ENCODE measurements around the gene LENEP. TPM values are rescaled to one million over a fixed set of nuclear protein-coding genes. Genes with fewer than 3 reads are reported as not detected.

The LENEP gene
- polyA plus RNA-seq, 1 donor (not counting 4 experiments of a cell fraction or from before 2014, with no cell fraction given) = not detected

DNA sequence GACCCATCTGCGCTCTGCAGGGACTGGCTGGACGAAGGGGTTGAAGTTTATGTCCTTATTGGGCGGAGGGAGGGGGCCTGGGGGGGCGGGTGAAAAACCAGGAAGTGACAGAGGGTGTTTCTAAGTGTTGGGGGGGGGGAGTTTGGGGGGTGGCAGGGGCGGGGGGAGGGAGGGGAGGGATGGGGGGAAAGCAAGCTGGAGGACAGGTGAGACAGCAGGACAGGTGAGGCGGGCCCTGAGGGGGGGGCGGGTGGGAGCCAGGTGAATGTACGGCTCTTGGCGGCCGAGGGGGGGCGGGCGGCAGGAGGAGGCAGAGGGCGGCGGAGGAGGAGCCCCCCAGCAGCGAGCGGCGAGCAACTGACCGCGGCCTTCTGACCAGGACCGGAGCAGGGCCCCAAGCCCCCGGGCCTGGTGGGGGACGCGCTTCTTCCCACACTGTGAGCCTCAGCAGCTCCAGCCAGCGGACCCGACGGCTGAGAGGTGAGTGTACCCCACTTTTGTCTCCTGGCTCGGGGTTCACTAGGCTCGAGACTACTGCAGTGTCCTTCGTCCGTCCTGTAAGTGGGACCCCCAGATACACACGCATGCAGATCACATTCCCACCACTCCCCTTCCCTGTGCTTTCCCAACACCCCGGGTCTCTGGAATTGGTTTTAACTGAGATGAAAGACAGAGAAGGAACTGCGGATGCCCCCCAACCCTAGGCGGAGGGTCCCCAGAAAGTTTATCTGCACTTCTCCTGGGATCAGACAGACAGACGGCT lies 9.3 kb downstream of the LENEP start, which contains the start of gene ZBTB7B:
TSS of gene ZBTB7B (plus strand) at position 339 of the 763 bp plus-strand sequence. CDS start 11,859 bp downstream, outside the sequence.
- Histone ChIP-seq H3K36me3 (ENCODE audit: control insufficient read depth in 2 of 2, extremely low read depth in 1 of 2, insufficient read depth in 2 of 2, low read length in 2 of 2) (peaks cover 1 to 15% of the 10 kb centered on the region in 2 experiments), H3K79me2 (ENCODE audit: control insufficient read depth, insufficient read depth, low read length) (peaks cover 47% of the 10 kb centered on the region), H3K9ac (ENCODE audit: control insufficient read depth, extremely low read depth, insufficient read depth, low read length) (peak within 1 kb of the TSS; percentile 89), H2AFZ (ENCODE audit: control insufficient read depth, low read length) (peak within 1 kb of the TSS; percentile 90), H3K4me2 (ENCODE audit: control insufficient read depth, extremely low read depth, insufficient read depth, low read depth, low read length) (peak within 1 kb of the TSS; percentile 92), H3K4me3 (ENCODE audit: control insufficient read depth in 2 of 3, extremely low read depth in 1 of 3, insufficient read depth in 2 of 3, low read depth in 1 of 3, low read length in 3 of 3) (peak within 1 kb of the TSS; percentile 81 to 99 (median 87)), H3K9me3 (ENCODE audit: control insufficient read depth, low read depth, low read length) (no peaks in the 10 kb centered on the region), H3K27me3 (ENCODE audit: control insufficient read depth, extremely low read depth, insufficient read depth, low read length) (no peaks in the 10 kb centered on the region), H4K20me1 (ENCODE audit: control insufficient read depth, extremely low read depth, insufficient read depth, low read length) (no peaks in the 10 kb centered on the region), H3K9me1 (ENCODE audit: control insufficient read depth, extremely low read depth, insufficient read depth, low read length) (no peaks in the 10 kb centered on the region), H3K27ac (ENCODE audit: control insufficient read depth, insufficient read depth, low read length) (peak within 1 kb of the TSS; percentile 81), H3K4me1 (ENCODE audit: control insufficient read depth, extremely low read depth, insufficient read depth, low read length) (peaks cover 48% of the 10 kb centered on the region)
- DNase-seq (ENCODE audit: low read depth, low spot score) = no peak
- no peak for FAIRE-seq
- dilution Hi-C loops (cut with MboI; ENCODE audit: extremely low pct_ligation_motif_present, low sequenced_read_pairs) = no loop called here
- TF ChIP-seq EZH2 (IDR thresholded peaks at IDR 0.05; ENCODE audit: low read length) (no peak), CTCF (optimal IDR thresholded peaks at IDR 0.05 in 1 of 3, IDR thresholded peaks at IDR 0.05 in 1 of 3, conservative IDR thresholded peaks at IDR 0.05 in 1 of 3; ENCODE audit: extremely low read depth in 1 of 3, insufficient read depth in 2 of 3, low read length in 3 of 3) (no peak)

- FAIRE-seq (no peak), DNase-seq (ENCODE audit: low read depth, low spot score) (no peak)
- H2AFZ ChIP-seq (ENCODE audit: control insufficient read depth, low read length) = no peak overlapping the region
- no peaks in the 10 kb centered on the region for H4K20me1 ChIP-seq (ENCODE audit: control insufficient read depth, extremely low read depth, insufficient read depth, low read length)
- no peaks in the 10 kb centered on the region for H3K27me3 ChIP-seq (ENCODE audit: control insufficient read depth, extremely low read depth, insufficient read depth, low read length)
- H3K9me3 ChIP-seq (ENCODE audit: control insufficient read depth, low read depth, low read length) = no peaks in the 10 kb centered on the region
- peak overlapping the region; percentile 81 to 99 (median 81) for H3K4me3 ChIP-seq (ENCODE audit: control insufficient read depth in 2 of 3, extremely low read depth in 1 of 3, insufficient read depth in 2 of 3, low read depth in 1 of 3, low read length in 3 of 3)
- dilution Hi-C loops (cut with MboI; ENCODE audit: extremely low pct_ligation_motif_present, low sequenced_read_pairs) = no loop called here
- H3K36me3 ChIP-seq (ENCODE audit: control insufficient read depth in 2 of 2, extremely low read depth in 1 of 2, insufficient read depth in 2 of 2, low read length in 2 of 2) = peaks cover 1 to 15% of the 10 kb centered on the region in 2 experiments
- H3K27ac ChIP-seq (ENCODE audit: control insufficient read depth, insufficient read depth, low read length) = peak overlapping the region; percentile 81
- peaks cover 55% of the 10 kb centered on the region for H3K4me1 ChIP-seq (ENCODE audit: control insufficient read depth, extremely low read depth, insufficient read depth, low read length)
- no peaks in the 10 kb centered on the region for H3K9me1 ChIP-seq (ENCODE audit: control insufficient read depth, extremely low read depth, insufficient read depth, low read length)
- H3K79me2 ChIP-seq (ENCODE audit: control insufficient read depth, insufficient read depth, low read length) = peaks cover 54% of the 10 kb centered on the region
- H3K9ac ChIP-seq (ENCODE audit: control insufficient read depth, extremely low read depth, insufficient read depth, low read length) = peak overlapping the region; percentile 89
- TF ChIP-seq CTCF (optimal IDR thresholded peaks at IDR 0.05 in 1 of 3, IDR thresholded peaks at IDR 0.05 in 1 of 3, conservative IDR thresholded peaks at IDR 0.05 in 1 of 3; ENCODE audit: extremely low read depth in 1 of 3, insufficient read depth in 2 of 3, low read length in 3 of 3) (no peak), EZH2 (IDR thresholded peaks at IDR 0.05; ENCODE audit: low read length) (no peak)
- H3K4me2 ChIP-seq (ENCODE audit: control insufficient read depth, extremely low read depth, insufficient read depth, low read depth, low read length) = peak overlapping the region; percentile 92
Measured at GRCh38 chr1:155003227-155003765, 9.9 kb downstream of the LENEP start.

Measured in keratinocyte (primary cell).